Endothelial cell of umbilical vein (primary cell): ENCODE data around the gene LRP1B.

ENCODE experiments used
- GATA2 ChIP-seq: IDR thresholded peaks from 2 replicates; pipeline ENCODE4 v1.7.0; 2011; ENCODE audit warnings: low read depth, mild to moderate bottlenecking, moderate library complexity, mixed read lengths, low read length; ENCODE audit not compliant: insufficient read length, insufficient read depth
- POLR2A ChIP-seq: IDR thresholded peaks from 2 replicates; pipeline ENCODE4 v1.6.1; 2012; ENCODE audit warnings: low read depth, mild to moderate bottlenecking, control low read depth, low read length
- TF ChIP-seq, protein P1 (sequence below), 2 donors: IDR thresholded peaks; 1 replicate in 1 of 2; 2 replicates in 1 of 2; pipeline ENCODE4 v1.5.1; 2011; ENCODE audit warnings: low read length in 2 of 2, mild to moderate bottlenecking in 2 of 2, moderate library complexity in 2 of 2, control low read depth in 1 of 2, inconsistent platforms in 1 of 2, low read depth in 1 of 2; ENCODE audit not compliant: insufficient read depth in 1 of 2; ENCODE audit errors: extremely low read depth in 1 of 2

DNA sequence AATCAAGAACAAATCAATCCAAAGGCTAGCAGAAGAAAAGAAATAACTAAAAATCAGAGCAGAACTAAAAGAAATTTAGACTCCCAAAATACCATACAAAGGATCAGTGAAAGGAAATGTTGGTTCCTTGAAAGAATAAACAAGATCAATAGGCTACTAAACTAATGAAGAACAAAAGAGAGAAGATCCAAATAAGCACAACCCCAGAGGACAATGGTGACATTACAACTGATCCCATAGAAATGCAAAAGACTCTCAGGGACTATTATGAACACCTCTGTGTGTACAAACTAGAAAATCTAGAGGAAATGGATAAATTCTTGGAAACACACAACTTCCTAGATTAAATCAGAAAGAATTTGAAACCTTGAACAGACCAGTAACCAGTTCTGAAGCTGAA, 1186.9 kb downstream of the LRP1B start:
- TF ChIP-seq, protein P1, sequence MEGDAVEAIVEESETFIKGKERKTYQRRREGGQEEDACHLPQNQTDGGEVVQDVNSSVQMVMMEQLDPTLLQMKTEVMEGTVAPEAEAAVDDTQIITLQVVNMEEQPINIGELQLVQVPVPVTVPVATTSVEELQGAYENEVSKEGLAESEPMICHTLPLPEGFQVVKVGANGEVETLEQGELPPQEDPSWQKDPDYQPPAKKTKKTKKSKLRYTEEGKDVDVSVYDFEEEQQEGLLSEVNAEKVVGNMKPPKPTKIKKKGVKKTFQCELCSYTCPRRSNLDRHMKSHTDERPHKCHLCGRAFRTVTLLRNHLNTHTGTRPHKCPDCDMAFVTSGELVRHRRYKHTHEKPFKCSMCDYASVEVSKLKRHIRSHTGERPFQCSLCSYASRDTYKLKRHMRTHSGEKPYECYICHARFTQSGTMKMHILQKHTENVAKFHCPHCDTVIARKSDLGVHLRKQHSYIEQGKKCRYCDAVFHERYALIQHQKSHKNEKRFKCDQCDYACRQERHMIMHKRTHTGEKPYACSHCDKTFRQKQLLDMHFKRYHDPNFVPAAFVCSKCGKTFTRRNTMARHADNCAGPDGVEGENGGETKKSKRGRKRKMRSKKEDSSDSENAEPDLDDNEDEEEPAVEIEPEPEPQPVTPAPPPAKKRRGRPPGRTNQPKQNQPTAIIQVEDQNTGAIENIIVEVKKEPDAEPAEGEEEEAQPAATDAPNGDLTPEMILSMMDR (IDR thresholded peaks at IDR 0.05; ENCODE audit: extremely low read depth in 1 of 2, insufficient read depth in 1 of 2, low read depth in 1 of 2, low read length in 2 of 2) = no peak
- no peak for TF ChIP-seq POLR2A
- no peak for TF ChIP-seq GATA2
